Psoas muscle (tissue), 8 donors: ENCODE data around the gene PRKD2. TPM values are rescaled to one million over a fixed set of nuclear protein-coding genes. Genes with fewer than 3 reads are reported as not detected.

Experiments
- ATAC-seq, 4 donors: fragments of 200-7000 bp; cut with Tn5 transposase; one replicate each; pipeline ENCODE4 v1.9.1; 2020; ENCODE audit warnings: moderate library complexity in 3 of 4, mild to moderate bottlenecking in 2 of 4
- DNase-seq, 2 donors: peaks; one replicate each; pipeline ENCODE4 v3.0.0-alpha.2; 2020
- H3K27ac ChIP-seq: fragments of 200-600 bp; one replicate; pipeline ENCODE4 v1.8.0; 2022
- H3K27me3 ChIP-seq, 3 donors: fragments of 200-600 bp in 1 of 3; one replicate each; pipeline versions ENCODE4 v1.6.1 to v1.8.0; 2013 to 2022; ENCODE audit warnings: low read length in 2 of 3, mild to moderate bottlenecking in 2 of 3, moderate library complexity in 1 of 3; ENCODE audit not compliant: insufficient read depth in 3 of 3
- H3K36me3 ChIP-seq, 2 donors: fragments of 200-600 bp in 1 of 2; one replicate each; pipeline versions ENCODE4 v1.6.1 to v1.8.0; 2013 to 2022; ENCODE audit warnings: low read depth in 1 of 2, mild to moderate bottlenecking in 1 of 2, moderate library complexity in 1 of 2; ENCODE audit not compliant: insufficient read depth in 1 of 2
- H3K4me1 ChIP-seq: fragments of 200-600 bp; one replicate; pipeline ENCODE4 v1.8.0; 2022
- H3K4me3 ChIP-seq: fragments of 200-600 bp; one replicate; pipeline ENCODE4 v1.8.0; 2022; ENCODE audit warnings: mild to moderate bottlenecking
- H3K9me3 ChIP-seq: fragments of 200-600 bp; one replicate; pipeline ENCODE4 v1.8.0; 2022
- CTCF ChIP-seq: fragments of 200-600 bp; IDR thresholded peaks from one replicate; pipeline ENCODE4 v1.8.0; 2022; ENCODE audit warnings: antibody characterized with exemption
- WGBS, 3 donors: extraction: QIAGEN DNeasy Blood & Tissue Kit; methylation state at CpG; one replicate each; pipeline versions ENCODE4 v1.1.6 to v1.1.7; 2013; 5-methylcytosine and 5-hydroxymethylcytosine counted together
- intact Hi-C, 2 donors: fragments of 100-400 bp; cut with DNase I; formaldehyde crosslinking; loops; one replicate each; pipeline versions ENCODE4 v1.11.0 to v1.14.2; 2022
- polyA plus RNA-seq, 3 donors: library from polyadenylated mRNA; stranded (reverse); fragments of 200-250 nt; gene quantifications; one replicate each; pipeline ENCODE4 v1.2.3, GENCODE V29; 2013
- total RNA-seq, 4 donors: library from RNA; stranded (reverse); fragmentation: NEBNext Ultra II Directional in 2 of 4; extraction: Animal tissue kit (Norgen Biotek cat#: 25700) in 2 of 4; gene quantifications; one replicate each; pipeline versions ENCODE4 v1.2.1 to v1.2.4, GENCODE V29; 2021 to 2023
- donor health status: healthy with polysubstance abuse.
- donor health status: DM: no; HTN: no; CAD: no; lungs with moderate emphysema.
- donor health status: Bipolar disorder and iron deficiency.
- donor health status: healthy.
- donor health status: DM: yes; HTN: yes; CAD: no.
- donor health status: DM: no; HTN: no; CAD: no.
- donor health status: DM: no; HTN: no; CAD: no.
- donor health status: DM: yes; HTN: yes; CAD: no.

Gene PRKD2
- total and polyA plus RNA-seq, 7 donors = 4.0 to 9.1 (median 6.9) TPM

GRCh38 chr19:46721269-46722003 lies 4.5 kb upstream of the PRKD2 start:
- H3K4me3 ChIP-seq = no peak overlapping the region
- intact Hi-C loops = no loop called here
- ATAC-seq = no peak
- no peak overlapping the region for H3K27ac ChIP-seq
- no peak for TF ChIP-seq CTCF
- 76 to 85% (median 83%) methylated on average over 15 to 16 of the region's 16 CpGs for WGBS, 3 donors
- H3K4me1 ChIP-seq = no peaks in the 10 kb centered on the region
- no peak for DNase-seq
- H3K36me3 ChIP-seq = peaks cover 13 to 77% of the 10 kb centered on the region in 2 donors
- H3K27me3 ChIP-seq = no peaks in the 10 kb centered on the region
- H3K9me3 ChIP-seq = no peaks in the 10 kb centered on the region

GRCh38 chr19:46720503-46721239 lies 3.8 kb upstream of the PRKD2 start:
- H3K9me3 ChIP-seq = no peaks in the 10 kb centered on the region
- no peak for ATAC-seq
- 89 to 91% (median 90%) methylated on average over 21 to 22 of the region's 22 CpGs for WGBS, 3 donors
- H3K27ac ChIP-seq = no peak overlapping the region
- H3K4me3 ChIP-seq = no peak overlapping the region
- H3K27me3 ChIP-seq = no peaks in the 10 kb centered on the region
- no peak for TF ChIP-seq CTCF
- H3K4me1 ChIP-seq = peaks cover 3% of the 10 kb centered on the region
- H3K36me3 ChIP-seq = peaks cover 13 to 69% of the 10 kb centered on the region in 2 donors
- intact Hi-C loops = no loop called here
- no peak for DNase-seq

GRCh38 chr19:46719629-46720502 lies 3.0 kb upstream of the PRKD2 start:
- no peaks in the 10 kb centered on the region for H3K27me3 ChIP-seq
- no peaks in the 10 kb centered on the region for H3K9me3 ChIP-seq
- no peak overlapping the region for H3K27ac ChIP-seq
- TF ChIP-seq CTCF = no peak
- H3K4me1 ChIP-seq = peaks cover 8% of the 10 kb centered on the region
- WGBS, 3 donors = 73 to 77% (median 77%) methylated on average over 24 to 25 of the region's 25 CpGs
- no peak for DNase-seq
- H3K4me3 ChIP-seq = no peak overlapping the region
- ATAC-seq = no peak
- H3K36me3 ChIP-seq = peaks cover 13 to 61% of the 10 kb centered on the region in 2 donors
- intact Hi-C loops = no loop called here

DNA sequence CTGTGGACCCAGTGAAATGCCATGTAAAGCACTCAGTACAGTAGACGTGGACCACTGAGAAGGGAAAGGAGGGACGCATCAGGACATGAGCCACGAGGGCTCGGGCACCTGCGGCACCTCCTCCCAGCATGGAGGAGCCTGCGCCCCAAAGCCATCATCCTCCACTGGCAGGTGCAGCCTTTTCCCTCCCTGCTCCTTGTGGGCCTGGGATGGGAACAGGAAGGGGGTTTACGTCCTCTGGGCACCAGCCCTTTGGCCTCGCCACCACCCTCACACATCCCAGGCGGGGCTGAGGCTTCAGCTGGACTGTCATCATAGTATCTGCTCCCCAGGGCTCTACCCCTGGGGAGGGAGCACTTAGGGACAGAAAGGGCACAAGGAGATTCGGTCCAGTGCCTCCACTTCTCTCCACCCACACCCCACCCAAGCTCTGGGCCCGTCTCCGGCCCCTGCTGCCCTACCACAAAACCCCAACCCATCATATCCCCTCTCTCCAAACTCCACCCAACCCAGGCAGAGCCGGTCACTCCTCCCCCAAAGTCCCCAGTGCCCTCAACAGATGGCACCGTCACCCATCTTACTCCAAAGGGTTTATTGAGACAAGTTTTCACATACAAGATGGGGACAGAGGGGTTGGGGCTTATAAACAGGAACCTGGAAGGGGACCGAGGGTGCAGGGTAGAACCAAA lies 2.2 kb upstream of the PRKD2 start:
- no peak for TF ChIP-seq CTCF
- no peak for ATAC-seq
- DNase-seq = no peak
- Histone ChIP-seq H3K4me1 (peaks cover 15% of the 10 kb centered on the region), H3K4me3 (no peak overlapping the region), H3K27ac (no peak overlapping the region), H3K36me3 (peaks cover 13 to 54% of the 10 kb centered on the region in 2 donors), H3K9me3 (no peaks in the 10 kb centered on the region), H3K27me3 (no peaks in the 10 kb centered on the region)
- 73 to 78% (median 77%) methylated on average over 15 of the region's 15 CpGs for WGBS, 3 donors
- intact Hi-C loops = no loop called here
